ENCODE measurements around the gene PLCL1.

PLCL1 gene

DNA sequence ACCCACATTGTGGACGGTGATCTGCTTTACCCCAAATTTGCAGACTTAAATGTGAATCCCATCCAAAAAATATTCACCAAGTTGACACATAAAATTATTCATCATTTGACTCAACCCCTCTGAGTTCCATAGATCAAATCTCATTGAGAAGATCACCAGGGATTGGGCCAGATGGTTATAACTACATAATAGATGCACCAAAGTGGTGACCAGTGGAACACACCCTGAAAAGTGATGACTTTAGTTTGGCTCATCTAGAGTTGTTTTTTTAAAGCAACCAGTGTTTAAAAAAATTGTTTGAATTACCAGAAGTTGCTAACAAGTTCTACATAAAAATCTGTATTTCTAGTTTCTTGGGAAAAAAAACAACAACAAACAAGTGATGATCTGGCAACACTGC is 155.0 kb downstream of the PLCL1 start:
- Histone ChIP-seq H3K4me3 (replicated peaks; ENCODE audit: insufficient read depth, low read length) (no peak overlapping the region), H3K27me3 (ENCODE audit: insufficient read depth, poor library complexity, severe bottlenecking) (peaks cover 5% of the 10 kb centered on the region), H3K27ac (replicated peaks) (no peak overlapping the region)
- TF ChIP-seq GABPA (IDR thresholded peaks at IDR 0.05; ENCODE audit: low read depth) (no peak), SPI1 (IDR thresholded peaks at IDR 0.05; ENCODE audit: borderline replicate concordance, low read depth) (no peak), POLR2AphosphoS5 (IDR thresholded peaks at IDR 0.05; ENCODE audit: low read depth) (no peak)
- TF ChIP-seq, protein P1, sequence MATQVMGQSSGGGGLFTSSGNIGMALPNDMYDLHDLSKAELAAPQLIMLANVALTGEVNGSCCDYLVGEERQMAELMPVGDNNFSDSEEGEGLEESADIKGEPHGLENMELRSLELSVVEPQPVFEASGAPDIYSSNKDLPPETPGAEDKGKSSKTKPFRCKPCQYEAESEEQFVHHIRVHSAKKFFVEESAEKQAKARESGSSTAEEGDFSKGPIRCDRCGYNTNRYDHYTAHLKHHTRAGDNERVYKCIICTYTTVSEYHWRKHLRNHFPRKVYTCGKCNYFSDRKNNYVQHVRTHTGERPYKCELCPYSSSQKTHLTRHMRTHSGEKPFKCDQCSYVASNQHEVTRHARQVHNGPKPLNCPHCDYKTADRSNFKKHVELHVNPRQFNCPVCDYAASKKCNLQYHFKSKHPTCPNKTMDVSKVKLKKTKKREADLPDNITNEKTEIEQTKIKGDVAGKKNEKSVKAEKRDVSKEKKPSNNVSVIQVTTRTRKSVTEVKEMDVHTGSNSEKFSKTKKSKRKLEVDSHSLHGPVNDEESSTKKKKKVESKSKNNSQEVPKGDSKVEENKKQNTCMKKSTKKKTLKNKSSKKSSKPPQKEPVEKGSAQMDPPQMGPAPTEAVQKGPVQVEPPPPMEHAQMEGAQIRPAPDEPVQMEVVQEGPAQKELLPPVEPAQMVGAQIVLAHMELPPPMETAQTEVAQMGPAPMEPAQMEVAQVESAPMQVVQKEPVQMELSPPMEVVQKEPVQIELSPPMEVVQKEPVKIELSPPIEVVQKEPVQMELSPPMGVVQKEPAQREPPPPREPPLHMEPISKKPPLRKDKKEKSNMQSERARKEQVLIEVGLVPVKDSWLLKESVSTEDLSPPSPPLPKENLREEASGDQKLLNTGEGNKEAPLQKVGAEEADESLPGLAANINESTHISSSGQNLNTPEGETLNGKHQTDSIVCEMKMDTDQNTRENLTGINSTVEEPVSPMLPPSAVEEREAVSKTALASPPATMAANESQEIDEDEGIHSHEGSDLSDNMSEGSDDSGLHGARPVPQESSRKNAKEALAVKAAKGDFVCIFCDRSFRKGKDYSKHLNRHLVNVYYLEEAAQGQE (IDR thresholded peaks at IDR 0.05; ENCODE audit: insufficient replicate concordance, low read depth) = no peak
- TF ChIP-seq, protein P2, sequence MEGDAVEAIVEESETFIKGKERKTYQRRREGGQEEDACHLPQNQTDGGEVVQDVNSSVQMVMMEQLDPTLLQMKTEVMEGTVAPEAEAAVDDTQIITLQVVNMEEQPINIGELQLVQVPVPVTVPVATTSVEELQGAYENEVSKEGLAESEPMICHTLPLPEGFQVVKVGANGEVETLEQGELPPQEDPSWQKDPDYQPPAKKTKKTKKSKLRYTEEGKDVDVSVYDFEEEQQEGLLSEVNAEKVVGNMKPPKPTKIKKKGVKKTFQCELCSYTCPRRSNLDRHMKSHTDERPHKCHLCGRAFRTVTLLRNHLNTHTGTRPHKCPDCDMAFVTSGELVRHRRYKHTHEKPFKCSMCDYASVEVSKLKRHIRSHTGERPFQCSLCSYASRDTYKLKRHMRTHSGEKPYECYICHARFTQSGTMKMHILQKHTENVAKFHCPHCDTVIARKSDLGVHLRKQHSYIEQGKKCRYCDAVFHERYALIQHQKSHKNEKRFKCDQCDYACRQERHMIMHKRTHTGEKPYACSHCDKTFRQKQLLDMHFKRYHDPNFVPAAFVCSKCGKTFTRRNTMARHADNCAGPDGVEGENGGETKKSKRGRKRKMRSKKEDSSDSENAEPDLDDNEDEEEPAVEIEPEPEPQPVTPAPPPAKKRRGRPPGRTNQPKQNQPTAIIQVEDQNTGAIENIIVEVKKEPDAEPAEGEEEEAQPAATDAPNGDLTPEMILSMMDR (IDR thresholded peaks at IDR 0.05; ENCODE audit: insufficient read depth, low read length) = no peak
- DNase-seq (ENCODE audit: low read depth in 1 of 2, low spot score in 1 of 2) = no peak

DNA sequence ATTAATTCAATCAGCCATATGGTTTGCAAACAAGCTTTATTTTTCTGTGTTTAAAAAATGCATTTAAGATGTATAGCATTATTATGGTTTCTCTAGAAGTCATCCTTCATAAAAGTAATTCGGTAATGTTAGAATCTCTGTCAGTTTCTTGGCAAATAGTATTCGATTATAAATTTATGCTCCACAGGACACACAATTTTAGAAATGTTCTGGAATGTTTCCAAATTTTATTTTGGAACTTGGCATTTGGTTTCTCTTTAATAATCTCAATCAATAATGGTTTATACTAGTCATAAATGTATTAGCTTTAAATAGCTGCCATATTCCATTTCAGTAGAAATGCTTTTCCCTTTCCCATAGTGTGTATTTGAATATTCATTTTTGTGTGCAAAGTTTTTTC is 156.4 kb downstream of the PLCL1 start:
- H3K27me3 ChIP-seq (ENCODE audit: insufficient read depth, poor library complexity, severe bottlenecking) = peaks cover 5% of the 10 kb centered on the region
- DNase-seq (ENCODE audit: low read depth in 1 of 2, low spot score in 1 of 2) = no peak
- no peak overlapping the region for H3K4me3 ChIP-seq (replicated peaks; ENCODE audit: insufficient read depth, low read length)
- TF ChIP-seq, protein P2 (IDR thresholded peaks at IDR 0.05; ENCODE audit: insufficient read depth, low read length) = no peak
- TF ChIP-seq, protein P1 (IDR thresholded peaks at IDR 0.05; ENCODE audit: insufficient replicate concordance, low read depth) = no peak
- TF ChIP-seq POLR2AphosphoS5 (IDR thresholded peaks at IDR 0.05; ENCODE audit: low read depth) (no peak), SPI1 (IDR thresholded peaks at IDR 0.05; ENCODE audit: borderline replicate concordance, low read depth) (no peak), GABPA (IDR thresholded peaks at IDR 0.05; ENCODE audit: low read depth) (no peak)
- no peak overlapping the region for H3K27ac ChIP-seq (replicated peaks)

DNA sequence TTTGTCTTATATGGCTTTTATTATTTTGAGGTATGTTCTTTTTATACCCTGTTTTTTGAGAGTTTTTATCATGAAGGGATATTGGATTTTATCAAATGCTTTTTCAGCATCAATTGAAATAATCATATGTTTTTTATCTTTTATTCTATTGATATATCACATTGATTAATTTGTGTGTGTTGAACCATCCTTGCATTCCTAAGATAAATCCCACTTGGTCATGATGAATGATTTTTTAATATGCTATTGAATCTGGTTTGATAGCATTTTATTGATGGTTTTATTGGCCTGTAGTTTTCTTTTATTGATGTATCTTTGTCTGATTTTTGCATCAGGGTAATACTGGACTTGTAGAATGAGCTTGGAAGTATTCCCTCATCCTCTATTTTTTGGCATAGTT is 160.3 kb downstream of the PLCL1 start:
- Histone ChIP-seq H3K27ac (replicated peaks) (no peak overlapping the region), H3K4me3 (replicated peaks; ENCODE audit: insufficient read depth, low read length) (no peak overlapping the region), H3K27me3 (ENCODE audit: insufficient read depth, poor library complexity, severe bottlenecking) (peaks cover 5% of the 10 kb centered on the region)
- DNase-seq (ENCODE audit: low read depth in 1 of 2, low spot score in 1 of 2) = no peak
- TF ChIP-seq POLR2AphosphoS5 (IDR thresholded peaks at IDR 0.05; ENCODE audit: low read depth) = no peak

DNA sequence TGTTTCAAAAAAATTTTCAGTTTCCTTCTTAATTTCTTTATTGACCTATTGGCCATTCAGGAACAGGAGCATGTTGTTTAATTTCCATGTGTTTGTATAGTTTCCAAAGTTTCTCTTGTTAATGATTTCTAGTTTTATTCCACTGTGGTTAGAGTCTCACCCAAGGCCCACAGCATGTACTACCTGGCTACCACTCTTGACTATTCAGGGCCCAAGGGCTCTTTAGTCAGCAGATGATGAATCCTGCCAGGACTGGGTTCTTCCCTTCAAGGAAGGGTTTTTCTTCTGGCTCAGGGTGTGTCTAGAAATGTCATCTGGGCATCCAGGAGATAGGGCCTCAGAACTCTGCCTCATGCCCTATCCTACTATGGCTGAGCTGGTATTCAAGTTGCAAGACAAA is 161.4 kb downstream of the PLCL1 start:
- DNase-seq (ENCODE audit: low read depth in 1 of 2, low spot score in 1 of 2) = no peak
- H3K27ac ChIP-seq (replicated peaks) = no peak overlapping the region
- H3K27me3 ChIP-seq (ENCODE audit: insufficient read depth, poor library complexity, severe bottlenecking) = peaks cover 5% of the 10 kb centered on the region
- H3K4me3 ChIP-seq (replicated peaks; ENCODE audit: insufficient read depth, low read length) = no peak overlapping the region
- TF ChIP-seq POLR2AphosphoS5 (IDR thresholded peaks at IDR 0.05; ENCODE audit: low read depth) (no peak), SPI1 (IDR thresholded peaks at IDR 0.05; ENCODE audit: borderline replicate concordance, low read depth) (no peak), GABPA (IDR thresholded peaks at IDR 0.05; ENCODE audit: low read depth) (no peak)
- TF ChIP-seq, protein P2 (IDR thresholded peaks at IDR 0.05; ENCODE audit: insufficient read depth, low read length) = no peak
- TF ChIP-seq, protein P1 (IDR thresholded peaks at IDR 0.05; ENCODE audit: insufficient replicate concordance, low read depth) = no peak

Measured in HL-60 (cell line).